WTC11 (cell line): ENCODE data around the gene CCDC69.

Experiments
- ESRRA ChIP-seq: sonication (generic); formaldehyde crosslinking; IDR thresholded peaks from 2 replicates; pipeline ENCODE4 v1.8.1; 2022; ENCODE audit warnings: mild to moderate bottlenecking, missing genetic modification reagents, borderline replicate concordance
- GRHL2 ChIP-seq: fragments of 250-450 bp; sonication (Bioruptor Pico); IDR thresholded peaks from 2 replicates; pipeline ENCODE4 v1.8.0; 2022; ENCODE audit warnings: mild to moderate bottlenecking, moderate library complexity; ENCODE audit not compliant: insufficient replicate concordance, severe bottlenecking
- KAT7 ChIP-seq: sonication (generic); formaldehyde crosslinking; IDR thresholded peaks from 2 replicates; pipeline ENCODE4 v1.8.1; 2023; ENCODE audit warnings: missing genetic modification reagents, mild to moderate bottlenecking, borderline replicate concordance
- ZNF263 ChIP-seq: sonication (generic); formaldehyde crosslinking; IDR thresholded peaks from 2 replicates; pipeline ENCODE4 v1.8.1; 2022; ENCODE audit warnings: low read depth, mild to moderate bottlenecking, moderate library complexity, missing genetic modification reagents
- TF ChIP-seq, protein P1 (sequence below): fragments of 250-450 bp; sonication (Bioruptor Pico); IDR thresholded peaks from 2 replicates; pipeline ENCODE4 v2.1.2; 2022; ENCODE audit warnings: mild to moderate bottlenecking, moderate library complexity
- TF ChIP-seq, protein P2 (sequence below): fragments of 200-600 bp; IDR thresholded peaks from 2 replicates; pipeline ENCODE4 v1.8.0; 2022; ENCODE audit warnings: antibody characterized with exemption
- TF ChIP-seq, protein P3 (sequence below): sonication (generic); formaldehyde crosslinking; IDR thresholded peaks from 2 replicates; pipeline ENCODE4 v1.8.0; 2023; ENCODE audit warnings: mild to moderate bottlenecking, missing genetic modification reagents
- TF ChIP-seq, protein P4 (sequence below): sonication (generic); formaldehyde crosslinking; conservative IDR thresholded peaks from 2 replicates; pipeline ENCODE4 v1.8.1; 2022; ENCODE audit warnings: mild to moderate bottlenecking, missing genetic modification reagents
- TF ChIP-seq, protein P5 (sequence below): sonication (generic); formaldehyde crosslinking; IDR thresholded peaks from 2 replicates; pipeline ENCODE4 v1.8.1; 2023; ENCODE audit warnings: mild to moderate bottlenecking, moderate library complexity, missing genetic modification reagents
- TF ChIP-seq, protein P6 (sequence below): sonication (generic); formaldehyde crosslinking; IDR thresholded peaks from 2 replicates; pipeline ENCODE4 v1.8.0; 2022; ENCODE audit warnings: mild to moderate bottlenecking, missing genetic modification reagents
- TF ChIP-seq, protein P7 (sequence below): sonication (generic); formaldehyde crosslinking; IDR thresholded peaks from 2 replicates; pipeline ENCODE4 v1.8.0; 2023; ENCODE audit warnings: missing genetic modification reagents

DNA sequence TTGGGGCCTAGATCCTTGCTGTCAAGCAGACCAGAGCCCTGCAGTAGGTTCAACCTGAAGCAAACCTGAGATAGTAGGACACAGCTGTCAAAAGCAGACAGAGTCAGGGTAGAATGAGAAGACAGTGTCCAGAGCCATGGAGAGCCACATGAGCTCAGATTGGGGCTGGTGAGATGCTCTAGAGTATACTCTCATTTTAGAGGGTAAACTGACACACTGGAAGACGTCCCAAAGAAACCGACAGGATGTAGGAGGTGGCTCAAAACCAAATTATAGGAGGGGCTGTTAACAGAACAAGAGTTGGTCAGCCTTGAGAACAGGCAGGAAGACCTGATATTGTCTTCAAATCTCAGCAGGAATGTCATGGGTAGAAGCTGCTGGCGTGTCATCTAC is 11.5 kb downstream of the CCDC69 start:
- TF ChIP-seq, protein P1, sequence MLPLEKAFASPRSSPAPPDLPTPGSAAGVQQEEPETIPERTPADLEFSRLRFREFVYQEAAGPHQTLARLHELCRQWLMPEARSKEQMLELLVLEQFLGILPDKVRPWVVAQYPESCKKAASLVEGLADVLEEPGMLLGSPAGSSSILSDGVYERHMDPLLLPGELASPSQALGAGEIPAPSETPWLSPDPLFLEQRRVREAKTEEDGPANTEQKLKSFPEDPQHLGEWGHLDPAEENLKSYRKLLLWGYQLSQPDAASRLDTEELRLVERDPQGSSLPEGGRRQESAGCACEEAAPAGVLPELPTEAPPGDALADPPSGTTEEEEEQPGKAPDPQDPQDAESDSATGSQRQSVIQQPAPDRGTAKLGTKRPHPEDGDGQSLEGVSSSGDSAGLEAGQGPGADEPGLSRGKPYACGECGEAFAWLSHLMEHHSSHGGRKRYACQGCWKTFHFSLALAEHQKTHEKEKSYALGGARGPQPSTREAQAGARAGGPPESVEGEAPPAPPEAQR, result no peak
- no peak for TF ChIP-seq GRHL2
- TF ChIP-seq, protein P2, sequence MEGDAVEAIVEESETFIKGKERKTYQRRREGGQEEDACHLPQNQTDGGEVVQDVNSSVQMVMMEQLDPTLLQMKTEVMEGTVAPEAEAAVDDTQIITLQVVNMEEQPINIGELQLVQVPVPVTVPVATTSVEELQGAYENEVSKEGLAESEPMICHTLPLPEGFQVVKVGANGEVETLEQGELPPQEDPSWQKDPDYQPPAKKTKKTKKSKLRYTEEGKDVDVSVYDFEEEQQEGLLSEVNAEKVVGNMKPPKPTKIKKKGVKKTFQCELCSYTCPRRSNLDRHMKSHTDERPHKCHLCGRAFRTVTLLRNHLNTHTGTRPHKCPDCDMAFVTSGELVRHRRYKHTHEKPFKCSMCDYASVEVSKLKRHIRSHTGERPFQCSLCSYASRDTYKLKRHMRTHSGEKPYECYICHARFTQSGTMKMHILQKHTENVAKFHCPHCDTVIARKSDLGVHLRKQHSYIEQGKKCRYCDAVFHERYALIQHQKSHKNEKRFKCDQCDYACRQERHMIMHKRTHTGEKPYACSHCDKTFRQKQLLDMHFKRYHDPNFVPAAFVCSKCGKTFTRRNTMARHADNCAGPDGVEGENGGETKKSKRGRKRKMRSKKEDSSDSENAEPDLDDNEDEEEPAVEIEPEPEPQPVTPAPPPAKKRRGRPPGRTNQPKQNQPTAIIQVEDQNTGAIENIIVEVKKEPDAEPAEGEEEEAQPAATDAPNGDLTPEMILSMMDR, result no peak
- TF ChIP-seq ESRRA (CRISPR knock-in tag), result no peak
- TF ChIP-seq, protein P3, sequence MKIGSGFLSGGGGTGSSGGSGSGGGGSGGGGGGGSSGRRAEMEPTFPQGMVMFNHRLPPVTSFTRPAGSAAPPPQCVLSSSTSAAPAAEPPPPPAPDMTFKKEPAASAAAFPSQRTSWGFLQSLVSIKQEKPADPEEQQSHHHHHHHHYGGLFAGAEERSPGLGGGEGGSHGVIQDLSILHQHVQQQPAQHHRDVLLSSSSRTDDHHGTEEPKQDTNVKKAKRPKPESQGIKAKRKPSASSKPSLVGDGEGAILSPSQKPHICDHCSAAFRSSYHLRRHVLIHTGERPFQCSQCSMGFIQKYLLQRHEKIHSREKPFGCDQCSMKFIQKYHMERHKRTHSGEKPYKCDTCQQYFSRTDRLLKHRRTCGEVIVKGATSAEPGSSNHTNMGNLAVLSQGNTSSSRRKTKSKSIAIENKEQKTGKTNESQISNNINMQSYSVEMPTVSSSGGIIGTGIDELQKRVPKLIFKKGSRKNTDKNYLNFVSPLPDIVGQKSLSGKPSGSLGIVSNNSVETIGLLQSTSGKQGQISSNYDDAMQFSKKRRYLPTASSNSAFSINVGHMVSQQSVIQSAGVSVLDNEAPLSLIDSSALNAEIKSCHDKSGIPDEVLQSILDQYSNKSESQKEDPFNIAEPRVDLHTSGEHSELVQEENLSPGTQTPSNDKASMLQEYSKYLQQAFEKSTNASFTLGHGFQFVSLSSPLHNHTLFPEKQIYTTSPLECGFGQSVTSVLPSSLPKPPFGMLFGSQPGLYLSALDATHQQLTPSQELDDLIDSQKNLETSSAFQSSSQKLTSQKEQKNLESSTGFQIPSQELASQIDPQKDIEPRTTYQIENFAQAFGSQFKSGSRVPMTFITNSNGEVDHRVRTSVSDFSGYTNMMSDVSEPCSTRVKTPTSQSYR, result no peak
- TF ChIP-seq, protein P4, sequence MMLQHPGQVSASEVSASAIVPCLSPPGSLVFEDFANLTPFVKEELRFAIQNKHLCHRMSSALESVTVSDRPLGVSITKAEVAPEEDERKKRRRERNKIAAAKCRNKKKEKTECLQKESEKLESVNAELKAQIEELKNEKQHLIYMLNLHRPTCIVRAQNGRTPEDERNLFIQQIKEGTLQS (CRISPR knock-in tag), result no peak
- TF ChIP-seq, protein P5, sequence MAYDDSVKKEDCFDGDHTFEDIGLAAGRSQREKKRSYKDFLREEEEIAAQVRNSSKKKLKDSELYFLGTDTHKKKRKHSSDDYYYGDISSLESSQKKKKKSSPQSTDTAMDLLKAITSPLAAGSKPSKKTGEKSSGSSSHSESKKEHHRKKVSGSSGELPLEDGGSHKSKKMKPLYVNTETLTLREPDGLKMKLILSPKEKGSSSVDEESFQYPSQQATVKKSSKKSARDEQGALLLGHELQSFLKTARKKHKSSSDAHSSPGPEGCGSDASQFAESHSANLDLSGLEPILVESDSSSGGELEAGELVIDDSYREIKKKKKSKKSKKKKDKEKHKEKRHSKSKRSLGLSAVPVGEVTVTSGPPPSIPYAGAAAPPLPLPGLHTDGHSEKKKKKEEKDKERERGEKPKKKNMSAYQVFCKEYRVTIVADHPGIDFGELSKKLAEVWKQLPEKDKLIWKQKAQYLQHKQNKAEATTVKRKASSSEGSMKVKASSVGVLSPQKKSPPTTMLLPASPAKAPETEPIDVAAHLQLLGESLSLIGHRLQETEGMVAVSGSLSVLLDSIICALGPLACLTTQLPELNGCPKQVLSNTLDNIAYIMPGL (CRISPR knock-in tag), result no peak
- TF ChIP-seq, protein P6, sequence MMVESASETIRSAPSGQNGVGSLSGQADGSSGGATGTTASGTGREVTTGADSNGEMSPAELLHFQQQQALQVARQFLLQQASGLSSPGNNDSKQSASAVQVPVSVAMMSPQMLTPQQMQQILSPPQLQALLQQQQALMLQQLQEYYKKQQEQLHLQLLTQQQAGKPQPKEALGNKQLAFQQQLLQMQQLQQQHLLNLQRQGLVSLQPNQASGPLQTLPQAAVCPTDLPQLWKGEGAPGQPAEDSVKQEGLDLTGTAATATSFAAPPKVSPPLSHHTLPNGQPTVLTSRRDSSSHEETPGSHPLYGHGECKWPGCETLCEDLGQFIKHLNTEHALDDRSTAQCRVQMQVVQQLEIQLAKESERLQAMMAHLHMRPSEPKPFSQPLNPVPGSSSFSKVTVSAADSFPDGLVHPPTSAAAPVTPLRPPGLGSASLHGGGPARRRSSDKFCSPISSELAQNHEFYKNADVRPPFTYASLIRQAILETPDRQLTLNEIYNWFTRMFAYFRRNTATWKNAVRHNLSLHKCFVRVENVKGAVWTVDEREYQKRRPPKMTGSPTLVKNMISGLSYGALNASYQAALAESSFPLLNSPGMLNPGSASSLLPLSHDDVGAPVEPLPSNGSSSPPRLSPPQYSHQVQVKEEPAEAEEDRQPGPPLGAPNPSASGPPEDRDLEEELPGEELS (CRISPR knock-in tag), result no peak
- TF ChIP-seq ZNF263, result no peak
- TF ChIP-seq, protein P7, sequence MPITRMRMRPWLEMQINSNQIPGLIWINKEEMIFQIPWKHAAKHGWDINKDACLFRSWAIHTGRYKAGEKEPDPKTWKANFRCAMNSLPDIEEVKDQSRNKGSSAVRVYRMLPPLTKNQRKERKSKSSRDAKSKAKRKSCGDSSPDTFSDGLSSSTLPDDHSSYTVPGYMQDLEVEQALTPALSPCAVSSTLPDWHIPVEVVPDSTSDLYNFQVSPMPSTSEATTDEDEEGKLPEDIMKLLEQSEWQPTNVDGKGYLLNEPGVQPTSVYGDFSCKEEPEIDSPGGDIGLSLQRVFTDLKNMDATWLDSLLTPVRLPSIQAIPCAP (CRISPR knock-in tag), result no peak
- TF ChIP-seq KAT7 (CRISPR knock-in tag), result no peak
